K562 (cell line): Measurements from ENCODE around the gene KLHDC10. TPM values are rescaled to one million over a fixed set of nuclear protein-coding genes. Genes with fewer than 3 reads are reported as not detected.
"Not testable (repeated sequence)": the region's sequence is repeated elsewhere in the genome, so short reads cannot be mapped to it uniquely, and the experiment has no call there.

ENCODE experiments used
- ATAC-seq: fragments of 200-7000 bp; cut with Tn5 transposase; 3 replicates; pipeline ENCODE4 v1.9.1; 2020; ENCODE audit warnings: moderate library complexity
- BruUV-seq: library from RNA; stranded (reverse); fragments of 400-500 nt; replicated peaks from 2 replicates; lab custom pipeline; 2021; lab: Mats Ljungman, UMichigan
- CTCF ChIA-PET: fragments of 300-600 bp; formaldehyde crosslinking; extraction: SDS; loops from one replicate; lab custom pipeline; 2021; ENCODE audit warnings: low intra/inter-chr PET ratio; lab: Yijun Ruan, JAX
- POLR2A ChIA-PET: fragments of 300-600, 350-650 bp; sonication (Branson Sonifier 250); formaldehyde crosslinking; extraction: SDS; loops from one replicate; lab custom pipeline; 2021; ENCODE audit warnings: antibody characterized with exemption, inconsistent platforms; lab: Yijun Ruan, JAX
- DNase-seq, 4 experiments: peaks; one replicate each; pipeline versions ENCODE4 v3.0.0 to v3.0.0-alpha.2; 2011 to 2018; ENCODE audit warnings: low spot score in 3 of 4, mixed read lengths in 3 of 4; ENCODE audit errors: extremely low read depth in 1 of 4
- FAIRE-seq: peaks from 2 replicates; lab custom pipeline; 2011; peaks lifted over from hg19 to GRCh38; lab: Jason Lieb, UNC
- H2AFZ ChIP-seq: 2 replicates; pipeline ENCODE4 v1.6.0; 2011; ENCODE audit warnings: low read depth, low read length, control low read depth, inconsistent platforms
- H3K27ac ChIP-seq: fragments of 200-600 bp; 3 replicates; pipeline ENCODE4 v1.8.0; 2011; ENCODE audit warnings: low read depth, mild to moderate bottlenecking, control low read depth, inconsistent platforms, low read length, moderate library complexity, mixed read lengths; ENCODE audit errors: extremely low read depth
- H3K27me3 ChIP-seq, 2 experiments: fragments of 300-600 bp in 1 of 2; 2 replicates in 1 of 2; 3 replicates in 1 of 2; pipeline versions ENCODE4 v1.6.0 to v1.8.0; 2011; ENCODE audit warnings: inconsistent platforms in 2 of 2, low read length in 2 of 2, mild to moderate bottlenecking in 1 of 2, mixed read lengths in 1 of 2, moderate library complexity in 1 of 2; ENCODE audit not compliant: control insufficient read depth in 2 of 2, insufficient read depth in 2 of 2
- H3K36me3 ChIP-seq: fragments of 300-600 bp; 3 replicates; pipeline ENCODE4 v1.8.0; 2011; ENCODE audit warnings: mild to moderate bottlenecking, low read length, inconsistent platforms; ENCODE audit not compliant: control insufficient read depth, insufficient read depth
- H3K4me1 ChIP-seq, 2 experiments: fragments of 200-600 bp in 1 of 2; replicated peaks in 1 of 2; 2 replicates in 1 of 2; 3 replicates in 1 of 2; pipeline versions ENCODE4 v1.5.1 to v1.8.0; 2011; ENCODE audit warnings: inconsistent platforms in 2 of 2, low read length in 2 of 2, mild to moderate bottlenecking in 1 of 2, mixed read lengths in 1 of 2, moderate library complexity in 1 of 2; ENCODE audit not compliant: control insufficient read depth in 2 of 2, insufficient read depth in 2 of 2
- H3K4me2 ChIP-seq: 2 replicates; pipeline ENCODE4 v1.6.1; 2011; ENCODE audit warnings: low read length, control low read depth, inconsistent platforms, mixed read lengths; ENCODE audit not compliant: insufficient read depth
- H3K4me3 ChIP-seq: fragments of 200-600 bp; sonication (generic), shearing (Covaris generic); 2 replicates; pipeline ENCODE4 v1.5.1; 2016; ENCODE audit warnings: control low read depth, inconsistent platforms
- H3K79me2 ChIP-seq: fragments of 200-600 bp; 3 replicates; pipeline ENCODE4 v1.8.0; 2011; ENCODE audit warnings: low read length, inconsistent platforms; ENCODE audit not compliant: control insufficient read depth, insufficient read depth
- H3K9ac ChIP-seq, 2 experiments: 2 replicates each; pipeline versions ENCODE4 v1.6.0 to v1.6.1; 2011; ENCODE audit warnings: low read depth in 2 of 2, low read length in 2 of 2, control low read depth in 1 of 2, inconsistent platforms in 1 of 2, mild to moderate bottlenecking in 1 of 2, mixed read lengths in 1 of 2; ENCODE audit not compliant: insufficient read depth in 1 of 2
- H3K9me1 ChIP-seq: one replicate; pipeline ENCODE4 v1.6.0; 2011; ENCODE audit warnings: inconsistent platforms, mild to moderate bottlenecking, low read length, moderate library complexity; ENCODE audit not compliant: control insufficient read depth, insufficient read depth
- H3K9me3 ChIP-seq: replicated peaks from 2 replicates; pipeline ENCODE4 v1.5.1; 2011; ENCODE audit warnings: low read depth, low read length, inconsistent platforms; ENCODE audit not compliant: control insufficient read depth, insufficient read depth
- H4K20me1 ChIP-seq: replicated peaks from 2 replicates; pipeline ENCODE4 v1.6.1; 2011; ENCODE audit warnings: low read length, inconsistent platforms, mixed read lengths; ENCODE audit not compliant: control insufficient read depth, insufficient read depth
- BCOR ChIP-seq: fragments of 450-650 bp; IDR thresholded peaks from 2 replicates; pipeline ENCODE4 v1.6.1; 2016
- FOXA3 ChIP-seq, 2 experiments: fragments of 450-650 bp in 1 of 2; sonication (generic) in 1 of 2; formaldehyde crosslinking; IDR thresholded peaks in 1 of 2; conservative IDR thresholded peaks in 1 of 2; 2 replicates each; pipeline versions ENCODE4 v1.4.0 to v1.8.0; 2020 to 2022; ENCODE audit warnings: mild to moderate bottlenecking in 2 of 2, missing genetic modification reagents in 1 of 2
- HIVEP1 ChIP-seq: fragments of 250-450 bp; sonication (Bioruptor Pico); IDR thresholded peaks from 2 replicates; pipeline ENCODE4 v1.4.0; 2020; ENCODE audit warnings: mild to moderate bottlenecking
- HMBOX1 ChIP-seq: sonication (generic); IDR thresholded peaks from 2 replicates; pipeline ENCODE4 v1.6.1; 2016
- ILF3 ChIP-seq: fragments of 450-650 bp; IDR thresholded peaks from 2 replicates; pipeline ENCODE4 v1.6.1; 2018; ENCODE audit warnings: antibody characterized with exemption, mild to moderate bottlenecking, moderate library complexity, borderline replicate concordance
- KDM1A ChIP-seq, 2 experiments: fragments of 450-650 bp; IDR thresholded peaks; 2 replicates each; pipeline ENCODE4 v1.6.1; 2016; ENCODE audit warnings: mild to moderate bottlenecking in 2 of 2
- MAFK ChIP-seq: IDR thresholded peaks from 2 replicates; pipeline ENCODE4 v1.6.1; 2011; ENCODE audit warnings: low read length, improper control_type of control experiment
- RBM25 ChIP-seq: fragments of 200-400 bp; formaldehyde crosslinking; IDR thresholded peaks from 2 replicates; pipeline ENCODE4 v1.6.1; 2018; ENCODE audit warnings: low read length, low read depth, moderate library complexity; ENCODE audit not compliant: severe bottlenecking
- TBP ChIP-seq: optimal IDR thresholded peaks from 2 replicates; pipeline ENCODE3; 2011; ENCODE audit warnings: low read depth, low read length, improper control_type of control experiment
- ZNF121 ChIP-seq: sonication (generic); formaldehyde crosslinking; conservative IDR thresholded peaks from 2 replicates; pipeline ENCODE4 v1.8.0; 2022; ENCODE audit warnings: missing genetic modification reagents
- WGBS: fragments of 100-300 bp; shearing (Covaris generic); methylation state at CpG from one replicate; pipeline ENCODE4 v1.1.6; 2016; ENCODE audit warnings: low coverage, mixed read lengths; ENCODE audit not compliant: insufficient coverage; ENCODE audit errors: missing lambda C conversion rate; 5-methylcytosine and 5-hydroxymethylcytosine counted together
- in situ Hi-C: fragments of 300-500 bp; cut with MboI; formaldehyde crosslinking; loops from 4 replicates; pipeline ENCODE4 v1.15.0; 2018; ENCODE audit warnings: inconsistent platforms, mixed read lengths
- intact Hi-C: fragments of 100-400 bp; cut with micrococcal nuclease; formaldehyde crosslinking; loops from 2 replicates; pipeline ENCODE4 v1.14.2; 2022
- polyA plus RNA-seq, 8 experiments: library from polyadenylated mRNA; depleted of rRNA in 4 of 8; stranded (reverse) in 5 of 8; unstranded in 3 of 8; fragments of >200 nt; fragmentation: Nextera tagmentation in 2 of 8; fragmentation: Illumina TruSeq in 1 of 8; extraction: Ambion mirVana in 2 of 8; extraction: Trizol in 1 of 8; gene quantifications; 2 replicates each; pipeline versions ENCODE4 v1.2.1 to v1.2.3, GENCODE V29; 2011 to 2014; ENCODE audit warnings: inconsistent platforms in 1 of 8, missing spikeins in 1 of 8
- total RNA-seq, 7 experiments: library from RNA; depleted of rRNA in 6 of 7; stranded (reverse); fragments of >200 nt in 6 of 7; fragmentation: Illumina TruSeq in 2 of 7; extraction: Trizol in 2 of 7; gene quantifications; 2 replicates each; pipeline versions ENCODE4 v1.2.1 to v1.2.3, GENCODE V29; 2011 to 2021; ENCODE audit warnings: low replicate concordance in 1 of 7

KLHDC10 gene
- total and polyA plus RNA-seq, 9 of the 15 experiments (the other 6 are each of a cell fraction or from before 2014, with no cell fraction given), result 9.8 to 80.5 (median 31.4) TPM

- FAIRE-seq, CTCF ChIA-PET, H2AFZ ChIP-seq, intact Hi-C loops, H4K20me1 ChIP-seq, in situ Hi-C loops, BruUV-seq, H3K79me2 ChIP-seq, ATAC-seq, H3K4me2 ChIP-seq, H3K27me3 ChIP-seq, H3K4me3 ChIP-seq, H3K9me1 ChIP-seq, H3K9me3 ChIP-seq, DNase-seq, H3K9ac ChIP-seq: not testable (repeated sequence)
- 97% methylated on average over 3 of the region's 3 CpGs for WGBS
- Histone ChIP-seq H3K27ac (peak overlapping the region; percentile 5; the same call in 2 of the 3 replicates), H3K36me3 (peaks cover 91% of the 10 kb centered on the region), H3K4me1 (peaks cover 3 to 35% of the 10 kb centered on the region in 2 experiments; a peak in 4 of 5 replicates)
- POLR2A ChIA-PET, result interaction anchor here (1.3 kb wide), 1 partner anchor 51 kb away, joined by 3 read pairs; no protein-coding TSS in a partner anchor
- 0 out of 4 replicates have a peak, but pooled peaks of 1 of the 2 experiments have one; percentile 34 for TF ChIP-seq KDM1A (IDR thresholded peaks at IDR 0.05)
- TF ChIP-seq FOXA3 (CRISPR knock-in tag; conservative IDR thresholded peaks at IDR 0.05 in 1 of 2, IDR thresholded peaks at IDR 0.05 in 1 of 2), result 0 out of 4 replicates have a peak, but pooled peaks of 1 of the 2 experiments have one; percentile 11
- TF ChIP-seq RBM25, result peak; percentile 28
- peak; percentile 66 for TF ChIP-seq BCOR
- peak; percentile 84 for TF ChIP-seq ZNF121
These were observed 56.5 kb downstream of the KLHDC10 start for GRCh38 chr7:130126840-130127239.

GRCh38 chr7:130127404-130127803 is 57.1 kb downstream of the KLHDC10 start:
- ChIA-PET POLR2A (interaction anchor here (0.9 to 1.3 kb wide), 2 partner anchors 16 to 51 kb away, joined by 3 to 5 read pairs; no protein-coding TSS in a partner anchor), CTCF (no interaction called here)
- Histone ChIP-seq H2AFZ (no peak overlapping the region), H3K4me2 (no peak overlapping the region), H3K27me3 (no peaks in the 10 kb centered on the region), H3K79me2 (0 out of 3 replicates have a peak, but pooled peaks cover 3% of the 10 kb centered on the region), H3K4me1 (peaks cover 8 to 41% of the 10 kb centered on the region in 2 experiments), H3K9me1 (no peaks in the 10 kb centered on the region), H3K4me3 (no peak overlapping the region), H3K36me3 (peaks cover 86% of the 10 kb centered on the region), H3K9ac (no peak overlapping the region; a peak in 1 of 4 replicates), H3K9me3 (no peaks in the 10 kb centered on the region), H4K20me1 (no peaks in the 10 kb centered on the region), H3K27ac (peak overlapping the region; percentile 5; the same call in 2 of the 3 replicates)
- in situ Hi-C loops (no loop called here), intact Hi-C loops (no loop called here)
- ATAC-seq, result no peak
- WGBS, result 67% methylated on average over 2 of the region's 2 CpGs
- no peak for FAIRE-seq
- BruUV-seq, result no TSS peak
- no peak for DNase-seq
- no peak for TF ChIP-seq ILF3
- no peak for TF ChIP-seq HMBOX1
- no peak for TF ChIP-seq TBP
- TF ChIP-seq MAFK, result peak; percentile 42; the same call in 1 of the 2 replicates
- no peak for TF ChIP-seq HIVEP1 (CRISPR knock-in tag)
